ENCODE data around the gene ATP5MC2.
"Not testable (repeated sequence)": the region's sequence is repeated elsewhere in the genome, so short reads cannot be mapped to it uniquely, and the experiment has no call there.

- not testable (repeated sequence) for TF ChIP-seq CTCF (IDR thresholded peaks at IDR 0.05; ENCODE audit: insufficient read depth, low read length); POLR2AphosphoS5 (IDR thresholded peaks at IDR 0.05; ENCODE audit: low read depth)
These were observed 4.2 kb upstream of the ATP5MC2 start for GRCh38 chr12:53680061-53680460.
